ENCODE measurements around the gene UPF3A. TPM values are rescaled to one million over a fixed set of nuclear protein-coding genes. Genes with fewer than 3 reads are reported as not detected.

UPF3A gene
- total and polyA plus RNA-seq, 4 experiments from 2014 or later, result 11.2 to 91.2 (median 60.2) TPM

GRCh38 chr13:114285166-114285808, 3.9 kb downstream of the UPF3A start:
- Histone ChIP-seq H3K4me3 (ENCODE audit: low read length in 2 of 2) (no peak overlapping the region), H3K9me3 (ENCODE audit: control insufficient read depth in 1 of 2, low read length in 2 of 2) (no peaks in the 10 kb centered on the region), H3K4me1 (ENCODE audit: insufficient read depth, low read length) (peaks cover 38% of the 10 kb centered on the region), H3K27me3 (ENCODE audit: insufficient read depth, low read length) (no peaks in the 10 kb centered on the region), H3K27ac (ENCODE audit: low read depth, low read length) (no peak overlapping the region), H3K36me3 (ENCODE audit: insufficient read depth, low read length) (peaks cover 34% of the 10 kb centered on the region)
- intact Hi-C loops (cut with micrococcal nuclease), result no loop called here
- peak overlapping the region in 2 of 7 donors; percentile 57 to 70 for H3K27ac Mint-ChIP-seq
- DNase-seq, result no peak
- no peaks in the 10 kb centered on the region for H3K27me3 Mint-ChIP-seq
- peaks cover 24 to 60% (median 42%) of the 10 kb centered on the region in 4 donors for H3K4me1 Mint-ChIP-seq
- POLR2A ChIA-PET (ENCODE audit: partially characterized antibody), result no interaction called here
- CTCF ChIA-PET (ENCODE audit: partially characterized antibody), result no interaction called here
- no peaks in the 10 kb centered on the region for H3K9me3 Mint-ChIP-seq
- H3K36me3 Mint-ChIP-seq, result peaks cover 46 to 70% of the 10 kb centered on the region in 2 donors
- peak overlapping the region in 2 of 8 donors; percentile 36 to 43 for H3K4me3 Mint-ChIP-seq

GRCh38 chr13:114286808-114287207, 5.4 kb downstream of the UPF3A start:
- peaks cover 56 to 73% of the 10 kb centered on the region in 2 donors for H3K36me3 Mint-ChIP-seq
- Histone ChIP-seq H3K9me3 (ENCODE audit: control insufficient read depth in 1 of 2, low read length in 2 of 2) (no peaks in the 10 kb centered on the region), H3K4me3 (ENCODE audit: low read length in 2 of 2) (no peak overlapping the region), H3K4me1 (ENCODE audit: insufficient read depth, low read length) (peaks cover 31% of the 10 kb centered on the region), H3K36me3 (ENCODE audit: insufficient read depth, low read length) (peaks cover 36% of the 10 kb centered on the region), H3K27ac (ENCODE audit: low read depth, low read length) (no peak overlapping the region), H3K27me3 (ENCODE audit: insufficient read depth, low read length) (no peaks in the 10 kb centered on the region)
- no peaks in the 10 kb centered on the region for H3K9me3 Mint-ChIP-seq
- no peaks in the 10 kb centered on the region for H3K27me3 Mint-ChIP-seq
- H3K27ac Mint-ChIP-seq, result peak overlapping the region in 3 of 7 donors; percentile 1 to 52 (median 30)
- intact Hi-C loops (cut with micrococcal nuclease), result no loop called here
- H3K4me3 Mint-ChIP-seq, result no peak overlapping the region
- CTCF ChIA-PET (ENCODE audit: partially characterized antibody), result no interaction called here
- peaks cover 21 to 50% (median 37%) of the 10 kb centered on the region in 4 donors for H3K4me1 Mint-ChIP-seq
- POLR2A ChIA-PET (ENCODE audit: partially characterized antibody), result no interaction called here
- no peak for DNase-seq

GRCh38 chr13:114288157-114288591, 6.8 kb downstream of the UPF3A start:
- POLR2A ChIA-PET (ENCODE audit: partially characterized antibody), result no interaction called here

GRCh38 chr13:114296448-114296847, 15.0 kb downstream of the UPF3A start:
- CTCF ChIA-PET (ENCODE audit: partially characterized antibody), result no interaction called here
- no peaks in the 10 kb centered on the region for H3K9me3 Mint-ChIP-seq

More at GRCh38 chr13:114288157-114288591, 6.8 kb downstream of the UPF3A start:
- Histone ChIP-seq H3K27ac (ENCODE audit: low read depth, low read length) (no peak overlapping the region), H3K36me3 (ENCODE audit: insufficient read depth, low read length) (peaks cover 45% of the 10 kb centered on the region), H3K4me3 (ENCODE audit: low read length in 2 of 2) (no peak overlapping the region), H3K9me3 (ENCODE audit: control insufficient read depth in 1 of 2, low read length in 2 of 2) (no peaks in the 10 kb centered on the region), H3K27me3 (ENCODE audit: insufficient read depth, low read length) (no peaks in the 10 kb centered on the region), H3K4me1 (ENCODE audit: insufficient read depth, low read length) (peaks cover 22% of the 10 kb centered on the region)
- Mint-ChIP-seq H3K4me3 (no peak overlapping the region), H3K36me3 (peaks cover 61 to 69% of the 10 kb centered on the region in 2 donors), H3K4me1 (peaks cover 18 to 39% (median 31%) of the 10 kb centered on the region in 4 donors), H3K27ac (peak overlapping the region in 1 of 7 donors; percentile 32), H3K9me3 (no peaks in the 10 kb centered on the region), H3K27me3 (no peaks in the 10 kb centered on the region)
- intact Hi-C loops (cut with micrococcal nuclease), result no loop called here
- no peak for DNase-seq
- CTCF ChIA-PET (ENCODE audit: partially characterized antibody), result no interaction called here

GRCh38 chr13:114296902-114297301, 15.5 kb downstream of the UPF3A start:
- intact Hi-C loops (cut with micrococcal nuclease), result no loop called here
- Histone ChIP-seq H3K27me3 (ENCODE audit: insufficient read depth, low read length) (no peaks in the 10 kb centered on the region), H3K4me1 (ENCODE audit: insufficient read depth, low read length) (no peaks in the 10 kb centered on the region), H3K4me3 (ENCODE audit: low read length in 2 of 2) (no peak overlapping the region), H3K9me3 (ENCODE audit: control insufficient read depth in 1 of 2, low read length in 2 of 2) (no peaks in the 10 kb centered on the region), H3K27ac (ENCODE audit: low read depth, low read length) (no peak overlapping the region), H3K36me3 (ENCODE audit: insufficient read depth, low read length) (peaks cover 28% of the 10 kb centered on the region)
- Mint-ChIP-seq H3K4me1 (peaks cover 0 to 6% (median 0%) of the 10 kb centered on the region in 4 donors), H3K4me3 (no peak overlapping the region), H3K36me3 (peaks cover 35 to 37% of the 10 kb centered on the region in 2 donors), H3K27ac (no peak overlapping the region), H3K9me3 (no peaks in the 10 kb centered on the region), H3K27me3 (no peaks in the 10 kb centered on the region)
- CTCF ChIA-PET (ENCODE audit: partially characterized antibody), result no interaction called here
- DNase-seq, result no peak
- POLR2A ChIA-PET (ENCODE audit: partially characterized antibody), result interaction anchor here (1.6 kb wide), 1 partner anchor 294 kb away, joined by 3 read pairs; no protein-coding TSS in a partner anchor

More at GRCh38 chr13:114296448-114296847, 15.0 kb downstream of the UPF3A start:
- POLR2A ChIA-PET (ENCODE audit: partially characterized antibody), result interaction anchor here (1.6 kb wide), 1 partner anchor 293 kb away, joined by 3 read pairs; no protein-coding TSS in a partner anchor
- intact Hi-C loops (cut with micrococcal nuclease), result no loop called here
- Mint-ChIP-seq H3K27ac (peak overlapping the region in 1 of 7 donors; percentile 43), H3K36me3 (peaks cover 35 to 38% of the 10 kb centered on the region in 2 donors), H3K4me3 (no peak overlapping the region), H3K4me1 (peaks cover 0 to 4% (median under 1%) of the 10 kb centered on the region in 4 donors), H3K27me3 (no peaks in the 10 kb centered on the region)
- no peak for DNase-seq
- Histone ChIP-seq H3K27me3 (ENCODE audit: insufficient read depth, low read length) (no peaks in the 10 kb centered on the region), H3K27ac (ENCODE audit: low read depth, low read length) (no peak overlapping the region), H3K9me3 (ENCODE audit: control insufficient read depth in 1 of 2, low read length in 2 of 2) (no peaks in the 10 kb centered on the region), H3K36me3 (ENCODE audit: insufficient read depth, low read length) (peaks cover 25% of the 10 kb centered on the region), H3K4me1 (ENCODE audit: insufficient read depth, low read length) (no peaks in the 10 kb centered on the region), H3K4me3 (ENCODE audit: low read length in 2 of 2) (no peak overlapping the region)

DNA sequence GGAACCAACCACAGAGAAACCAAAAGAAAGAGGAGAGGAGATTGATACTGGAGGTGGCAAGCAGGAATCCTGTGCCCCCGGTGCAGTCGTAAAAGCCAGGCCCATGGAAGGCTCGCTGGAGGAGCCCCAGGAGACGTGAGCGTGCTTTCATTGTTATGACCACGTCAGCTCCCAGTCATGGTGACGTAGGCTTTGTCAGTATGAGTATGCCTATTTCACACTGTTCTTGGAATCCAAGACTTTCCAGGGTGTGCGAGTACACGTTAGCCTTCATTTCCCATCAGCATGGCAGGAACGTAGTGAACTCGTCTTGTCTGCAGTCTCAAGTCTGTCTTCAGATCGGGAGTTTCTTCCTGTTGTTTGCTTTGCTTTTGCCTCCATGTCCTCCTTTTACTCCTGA, 17.5 kb downstream of the UPF3A start:
- H3K9me3 Mint-ChIP-seq, result no peaks in the 10 kb centered on the region
- CTCF ChIA-PET (ENCODE audit: partially characterized antibody), result no interaction called here
- DNase-seq, result no peak
- H3K4me3 Mint-ChIP-seq, result no peak overlapping the region
- peaks cover 40 to 44% of the 10 kb centered on the region in 2 donors for H3K36me3 Mint-ChIP-seq
- H3K27ac Mint-ChIP-seq, result peak overlapping the region in 2 of 7 donors; percentile 36 to 82
- H3K27me3 Mint-ChIP-seq, result no peaks in the 10 kb centered on the region
- POLR2A ChIA-PET (ENCODE audit: partially characterized antibody), result no interaction called here
- peaks cover 0 to 6% (median 0%) of the 10 kb centered on the region in 4 donors for H3K4me1 Mint-ChIP-seq
- no peak overlapping the region for H3K4me3 ChIP-seq (ENCODE audit: low read length in 2 of 2)
- H3K27me3 ChIP-seq (ENCODE audit: insufficient read depth, low read length), result no peaks in the 10 kb centered on the region
- H3K4me1 ChIP-seq (ENCODE audit: insufficient read depth, low read length), result no peaks in the 10 kb centered on the region
- no peak overlapping the region for H3K27ac ChIP-seq (ENCODE audit: low read depth, low read length)
- H3K36me3 ChIP-seq (ENCODE audit: insufficient read depth, low read length), result peaks cover 28% of the 10 kb centered on the region
- intact Hi-C loops (cut with micrococcal nuclease), result no loop called here
- H3K9me3 ChIP-seq (ENCODE audit: control insufficient read depth in 1 of 2, low read length in 2 of 2), result no peaks in the 10 kb centered on the region

- Histone ChIP-seq H3K4me1 (ENCODE audit: insufficient read depth, low read length) (no peaks in the 10 kb centered on the region), H3K27ac (ENCODE audit: low read depth, low read length) (no peak overlapping the region), H3K9me3 (ENCODE audit: control insufficient read depth in 1 of 2, low read length in 2 of 2) (no peaks in the 10 kb centered on the region), H3K27me3 (ENCODE audit: insufficient read depth, low read length) (no peaks in the 10 kb centered on the region), H3K36me3 (ENCODE audit: insufficient read depth, low read length) (peaks cover 32% of the 10 kb centered on the region), H3K4me3 (ENCODE audit: low read length in 2 of 2) (no peak overlapping the region)
- CTCF ChIA-PET (ENCODE audit: partially characterized antibody), result no interaction called here
- intact Hi-C loops (cut with micrococcal nuclease), result no loop called here
- no peak overlapping the region for H3K4me3 Mint-ChIP-seq
- no peaks in the 10 kb centered on the region for H3K9me3 Mint-ChIP-seq
- no peaks in the 10 kb centered on the region for H3K27me3 Mint-ChIP-seq
- peaks cover 40 to 43% of the 10 kb centered on the region in 2 donors for H3K36me3 Mint-ChIP-seq
- DNase-seq, result no peak
- no peak overlapping the region for H3K27ac Mint-ChIP-seq
- POLR2A ChIA-PET (ENCODE audit: partially characterized antibody), result no interaction called here
- H3K4me1 Mint-ChIP-seq, result peaks cover 0 to 6% (median 0%) of the 10 kb centered on the region in 4 donors
Measured at GRCh38 chr13:114299604-114300305, 18.4 kb downstream of the UPF3A start.
